ENCODE results near the gene EGFL7. TPM values are rescaled to one million over a fixed set of nuclear protein-coding genes. Genes with fewer than 3 reads are reported as not detected.
A peak's percentile ranks its signal among the peaks of the same experiment; 100 is the strongest.

The EGFL7 gene
- total RNA-seq, 5 donors from 2014 or later (not counting 1 experiment from before 2014, with no cell fraction given), result 0.43 to 1.9 (median 1.1) TPM

- ChIA-PET CTCF (interaction anchor here in 1 of 2 donors (1.0 kb wide), 1 partner anchor 11 kb away, joined by 3 read pairs; no protein-coding TSS in a partner anchor), POLR2A (no interaction called here)
- Histone ChIP-seq H3K27ac (ENCODE audit: low read length) (no peak overlapping the region), H3K9me3 (no peaks in the 10 kb centered on the region), H3K4me1 (ENCODE audit: control insufficient read depth in 1 of 2, extremely low read depth in 1 of 2, insufficient read depth in 2 of 2, low read length in 2 of 2) (peaks cover 0 to 16% of the 10 kb centered on the region in 2 experiments), H3K36me3 (ENCODE audit: control insufficient read depth in 2 of 2, extremely low read depth in 1 of 2, insufficient read depth in 1 of 2, low read length in 1 of 2) (no peaks in the 10 kb centered on the region), H3K4me3 (ENCODE audit: control insufficient read depth in 1 of 2, extremely low read depth in 1 of 2, low read length in 1 of 2) (no peak overlapping the region), H3K27me3 (replicated peaks in 1 of 2; ENCODE audit: control insufficient read depth in 2 of 2, extremely low read depth in 1 of 2, insufficient read depth in 2 of 2, low read length in 1 of 2) (no peaks in the 10 kb centered on the region)
- 95% methylated on average over 4 of the region's 10 CpGs for WGBS (ENCODE audit: insufficient coverage)
- H3K4me1 Mint-ChIP-seq, result peaks cover 2 to 7% (median 6%) of the 10 kb centered on the region in 3 donors
- no peak overlapping the region for H3K4me3 Mint-ChIP-seq
- no peak overlapping the region for H3K27ac Mint-ChIP-seq
- DNase-seq (no peak), ATAC-seq (replicated peaks in 1 of 4) (no peak)
- H3K36me3 Mint-ChIP-seq, result no peaks in the 10 kb centered on the region
- H3K27me3 Mint-ChIP-seq, result no peaks in the 10 kb centered on the region
- H3K9me3 Mint-ChIP-seq, result no peaks in the 10 kb centered on the region
Measured at GRCh38 chr9:136682710-136683109, 20.0 kb downstream of the EGFL7 start.

DNA sequence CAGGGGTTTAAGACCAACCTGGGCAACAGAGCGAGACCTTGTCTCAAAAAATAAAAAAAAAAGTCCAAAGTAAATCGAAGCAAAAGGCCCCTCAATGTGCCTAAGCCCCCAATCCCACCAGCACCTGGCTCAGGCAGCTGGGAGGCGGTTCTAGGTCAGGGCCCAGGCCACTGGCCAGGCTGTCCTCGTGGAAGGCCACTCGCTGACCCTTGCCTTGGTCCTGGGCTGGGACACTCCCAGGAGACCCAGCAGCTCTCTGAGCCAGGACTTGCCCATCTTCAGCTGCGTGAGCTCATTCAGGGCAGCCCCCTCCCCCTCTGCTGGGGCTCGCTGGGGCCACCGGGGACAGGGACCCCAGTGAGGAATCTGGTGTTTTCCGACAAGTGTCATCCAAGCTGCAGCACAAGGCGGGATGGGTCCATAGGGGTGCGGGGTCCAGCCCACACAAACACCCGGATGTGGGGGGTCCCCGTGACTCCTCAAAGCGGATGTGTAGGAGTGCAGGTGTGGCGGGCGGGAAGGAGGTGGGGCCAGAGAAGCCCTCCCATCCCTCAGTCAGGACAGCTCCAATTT is 20.5 kb downstream of the EGFL7 start:
- H3K9me3 ChIP-seq, result no peaks in the 10 kb centered on the region
- H3K4me1 Mint-ChIP-seq, result peaks cover 2 to 7% (median 6%) of the 10 kb centered on the region in 3 donors
- H3K4me3 Mint-ChIP-seq, result no peak overlapping the region
- no peak overlapping the region for H3K4me3 ChIP-seq (ENCODE audit: control insufficient read depth in 1 of 2, extremely low read depth in 1 of 2, low read length in 1 of 2)
- no peak overlapping the region for H3K27ac ChIP-seq (ENCODE audit: low read length)
- no peaks in the 10 kb centered on the region for H3K27me3 Mint-ChIP-seq
- ChIA-PET CTCF (interaction anchor here in 1 of 2 donors (1.0 kb wide), 1 partner anchor 12 kb away, joined by 3 read pairs; no protein-coding TSS in a partner anchor), POLR2A (no interaction called here)
- peaks cover 0 to 2% of the 10 kb centered on the region in 2 experiments for H3K27me3 ChIP-seq (replicated peaks in 1 of 2; ENCODE audit: control insufficient read depth in 2 of 2, extremely low read depth in 1 of 2, insufficient read depth in 2 of 2, low read length in 1 of 2)
- H3K9me3 Mint-ChIP-seq, result no peaks in the 10 kb centered on the region
- ATAC-seq (replicated peaks in 1 of 4) (no peak), DNase-seq (no peak)
- no peak overlapping the region for H3K27ac Mint-ChIP-seq
- WGBS (ENCODE audit: insufficient coverage), result 88% methylated on average over 8 of the region's 16 CpGs
- no peaks in the 10 kb centered on the region for H3K36me3 Mint-ChIP-seq
- no peaks in the 10 kb centered on the region for H3K36me3 ChIP-seq (ENCODE audit: control insufficient read depth in 2 of 2, extremely low read depth in 1 of 2, insufficient read depth in 1 of 2, low read length in 1 of 2)
- peaks cover 0 to 20% of the 10 kb centered on the region in 2 experiments for H3K4me1 ChIP-seq (ENCODE audit: control insufficient read depth in 1 of 2, extremely low read depth in 1 of 2, insufficient read depth in 2 of 2, low read length in 2 of 2)

GRCh38 chr9:136683755-136684154 is 21.0 kb downstream of the EGFL7 start:
- Histone ChIP-seq H3K27me3 (replicated peaks in 1 of 2; ENCODE audit: control insufficient read depth in 2 of 2, extremely low read depth in 1 of 2, insufficient read depth in 2 of 2, low read length in 1 of 2) (peaks cover 0 to 4% of the 10 kb centered on the region in 2 experiments), H3K36me3 (ENCODE audit: control insufficient read depth in 2 of 2, extremely low read depth in 1 of 2, insufficient read depth in 1 of 2, low read length in 1 of 2) (no peaks in the 10 kb centered on the region), H3K4me3 (ENCODE audit: control insufficient read depth in 1 of 2, extremely low read depth in 1 of 2, low read length in 1 of 2) (no peak overlapping the region), H3K4me1 (ENCODE audit: control insufficient read depth in 1 of 2, extremely low read depth in 1 of 2, insufficient read depth in 2 of 2, low read length in 2 of 2) (peaks cover 0 to 20% of the 10 kb centered on the region in 2 experiments), H3K27ac (ENCODE audit: low read length) (no peak overlapping the region), H3K9me3 (no peaks in the 10 kb centered on the region)
- Mint-ChIP-seq H3K27ac (no peak overlapping the region), H3K27me3 (no peaks in the 10 kb centered on the region), H3K9me3 (no peaks in the 10 kb centered on the region), H3K4me1 (peaks cover 2 to 7% (median 6%) of the 10 kb centered on the region in 3 donors), H3K36me3 (no peaks in the 10 kb centered on the region), H3K4me3 (no peak overlapping the region)
- DNase-seq (no peak), ATAC-seq (replicated peaks in 1 of 4) (no peak)
- CTCF ChIA-PET, result interaction anchor here in 1 of 2 donors (1.0 kb wide), 1 partner anchor 12 kb away, joined by 3 read pairs; no protein-coding TSS in a partner anchor
- 97% methylated on average over 14 of the region's 14 CpGs for WGBS (ENCODE audit: insufficient coverage)
- POLR2A ChIA-PET, result no interaction called here

GRCh38 chr9:136684339-136684738 is 21.6 kb downstream of the EGFL7 start:
- Histone ChIP-seq H3K4me1 (ENCODE audit: control insufficient read depth in 1 of 2, extremely low read depth in 1 of 2, insufficient read depth in 2 of 2, low read length in 2 of 2) (peaks cover 0 to 20% of the 10 kb centered on the region in 2 experiments), H3K27ac (ENCODE audit: low read length) (no peak overlapping the region), H3K9me3 (no peaks in the 10 kb centered on the region), H3K36me3 (ENCODE audit: control insufficient read depth in 2 of 2, extremely low read depth in 1 of 2, insufficient read depth in 1 of 2, low read length in 1 of 2) (no peaks in the 10 kb centered on the region), H3K4me3 (ENCODE audit: control insufficient read depth in 1 of 2, extremely low read depth in 1 of 2, low read length in 1 of 2) (no peak overlapping the region), H3K27me3 (replicated peaks in 1 of 2; ENCODE audit: control insufficient read depth in 2 of 2, extremely low read depth in 1 of 2, insufficient read depth in 2 of 2, low read length in 1 of 2) (peaks cover 0 to 4% of the 10 kb centered on the region in 2 experiments)
- Mint-ChIP-seq H3K27ac (no peak overlapping the region), H3K4me1 (peaks cover 2 to 8% (median 6%) of the 10 kb centered on the region in 3 donors), H3K4me3 (no peak overlapping the region), H3K36me3 (no peaks in the 10 kb centered on the region), H3K9me3 (no peaks in the 10 kb centered on the region), H3K27me3 (no peaks in the 10 kb centered on the region)
- ChIA-PET CTCF (no interaction called here), POLR2A (no interaction called here)
- ATAC-seq (replicated peaks in 1 of 4) (no peak), DNase-seq (no peak)
- 96% methylated on average over 12 of the region's 15 CpGs for WGBS (ENCODE audit: insufficient coverage)

DNA sequence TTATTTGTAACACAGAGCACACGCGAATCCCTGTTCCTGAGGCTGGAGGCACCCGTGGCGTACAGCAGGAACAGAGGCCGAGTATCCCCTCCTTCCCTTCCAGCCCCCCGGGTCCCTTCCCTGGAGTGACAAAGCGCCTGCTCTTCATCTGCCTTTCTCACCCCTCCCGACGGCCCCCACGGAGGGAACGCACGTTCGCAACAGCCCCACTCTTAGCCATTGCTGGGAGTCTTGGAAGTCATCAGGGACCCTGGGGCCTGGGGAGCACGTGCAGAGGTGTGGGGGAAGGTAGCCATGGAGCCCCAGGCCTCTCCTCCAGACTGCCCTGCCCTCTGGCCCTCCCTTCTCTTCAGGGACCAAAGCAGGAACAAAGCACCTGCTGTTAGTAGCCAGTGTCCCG is 22.1 kb downstream of the EGFL7 start:
- WGBS (ENCODE audit: insufficient coverage), result 96% methylated on average over 8 of the region's 15 CpGs

GRCh38 chr9:136685216-136685615 is 22.5 kb downstream of the EGFL7 start:
- ChIA-PET POLR2A (no interaction called here), CTCF (no interaction called here)
- Mint-ChIP-seq H3K9me3 (no peaks in the 10 kb centered on the region), H3K4me1 (peaks cover 2 to 8% (median 6%) of the 10 kb centered on the region in 3 donors), H3K27me3 (peaks cover 0 to 7% of the 10 kb centered on the region in 2 donors), H3K27ac (no peak overlapping the region), H3K36me3 (no peaks in the 10 kb centered on the region), H3K4me3 (peak overlapping the region in 2 of 3 donors; percentile 31 to 39)
- no peaks in the 10 kb centered on the region for H3K36me3 ChIP-seq (ENCODE audit: control insufficient read depth in 2 of 2, extremely low read depth in 1 of 2, insufficient read depth in 1 of 2, low read length in 1 of 2)
- H3K27ac ChIP-seq (ENCODE audit: low read length), result no peak overlapping the region
- WGBS (ENCODE audit: insufficient coverage), result 93% methylated on average over 5 of the region's 7 CpGs
- H3K4me3 ChIP-seq (ENCODE audit: control insufficient read depth in 1 of 2, extremely low read depth in 1 of 2, low read length in 1 of 2), result no peak overlapping the region
- H3K9me3 ChIP-seq, result no peaks in the 10 kb centered on the region
- peaks cover 0 to 20% of the 10 kb centered on the region in 2 experiments for H3K4me1 ChIP-seq (ENCODE audit: control insufficient read depth in 1 of 2, extremely low read depth in 1 of 2, insufficient read depth in 2 of 2, low read length in 2 of 2)
- DNase-seq, result no peak
- ATAC-seq (replicated peaks in 1 of 4), result no peak
- H3K27me3 ChIP-seq (replicated peaks in 1 of 2; ENCODE audit: control insufficient read depth in 2 of 2, extremely low read depth in 1 of 2, insufficient read depth in 2 of 2, low read length in 1 of 2), result peaks cover 0 to 4% of the 10 kb centered on the region in 2 experiments

More for the DNA sequence above, 22.1 kb downstream of the EGFL7 start:
- DNase-seq (no peak), ATAC-seq (replicated peaks in 1 of 4) (no peak)
- Histone ChIP-seq H3K27ac (ENCODE audit: low read length) (no peak overlapping the region), H3K9me3 (no peaks in the 10 kb centered on the region), H3K4me3 (ENCODE audit: control insufficient read depth in 1 of 2, extremely low read depth in 1 of 2, low read length in 1 of 2) (no peak overlapping the region), H3K27me3 (replicated peaks in 1 of 2; ENCODE audit: control insufficient read depth in 2 of 2, extremely low read depth in 1 of 2, insufficient read depth in 2 of 2, low read length in 1 of 2) (peaks cover 0 to 4% of the 10 kb centered on the region in 2 experiments), H3K36me3 (ENCODE audit: control insufficient read depth in 2 of 2, extremely low read depth in 1 of 2, insufficient read depth in 1 of 2, low read length in 1 of 2) (no peaks in the 10 kb centered on the region), H3K4me1 (ENCODE audit: control insufficient read depth in 1 of 2, extremely low read depth in 1 of 2, insufficient read depth in 2 of 2, low read length in 2 of 2) (peaks cover 0 to 20% of the 10 kb centered on the region in 2 experiments)
- Mint-ChIP-seq H3K4me3 (no peak overlapping the region), H3K36me3 (no peaks in the 10 kb centered on the region), H3K4me1 (peaks cover 2 to 8% (median 6%) of the 10 kb centered on the region in 3 donors), H3K9me3 (no peaks in the 10 kb centered on the region), H3K27ac (no peak overlapping the region), H3K27me3 (peaks cover 0 to 3% of the 10 kb centered on the region in 2 donors)
- CTCF ChIA-PET, result no interaction called here
- POLR2A ChIA-PET, result no interaction called here

All from T-cell (primary cell).